Tibial artery (tissue), 4 donors: ENCODE data around the gene MYO10.
"Not testable (repeated sequence)": the region's sequence is repeated elsewhere in the genome, so short reads cannot be mapped to it uniquely, and the experiment has no call there.

Experiments
- DNase-seq, 2 donors: peaks; one replicate each; pipeline ENCODE4 v3.0.0-alpha.2; 2019
- H3K27ac ChIP-seq, 2 donors: fragments of 200-600 bp; sonication (generic) in 1 of 2; 1 replicate in 1 of 2; 2 replicates in 1 of 2; pipeline ENCODE4 v1.5.1; 2018 to 2019; ENCODE audit warnings: mild to moderate bottlenecking in 1 of 2
- H3K27me3 ChIP-seq, 2 donors: fragments of 200-600 bp; sonication (generic) in 1 of 2; one replicate each; pipeline versions ENCODE4 v1.5.1 to v1.6.0; 2016 to 2019
- H3K36me3 ChIP-seq, 3 donors: fragments of 200-600 bp; sonication (generic) in 2 of 3; one replicate each; pipeline ENCODE4 v1.5.1; 2016 to 2019; ENCODE audit warnings: mild to moderate bottlenecking in 2 of 3
- H3K4me1 ChIP-seq, 4 donors: fragments of 200-600 bp; sonication (generic) in 2 of 4; 1 replicate in 3 of 4; 2 replicates in 1 of 4; pipeline ENCODE4 v1.5.1; 2016 to 2019
- H3K4me3 ChIP-seq, 2 donors: fragments of 200-600 bp; sonication (generic) in 1 of 2; 1 replicate in 1 of 2; 2 replicates in 1 of 2; pipeline ENCODE4 v1.5.1; 2018 to 2019; ENCODE audit warnings: mild to moderate bottlenecking in 2 of 2
- H3K9me3 ChIP-seq, 3 donors: fragments of 200-600 bp; sonication (generic) in 1 of 3; one replicate each; pipeline ENCODE4 v1.5.1; 2016 to 2019
- intact Hi-C: fragments of 100-400 bp; cut with DNase I; formaldehyde crosslinking; loops from one replicate; pipeline ENCODE4 v1.15.0; 2023; ENCODE audit warnings: low total_unique reads
- TF ChIP-seq, protein P1 (sequence below), 2 experiments: fragments of 200-600 bp in 1 of 2; fragments of 450-650 bp in 1 of 2; IDR thresholded peaks; one replicate each; pipeline ENCODE4 v1.5.1; 2017 to 2019; ENCODE audit warnings: antibody characterized with exemption in 2 of 2, mild to moderate bottlenecking in 1 of 2, moderate library complexity in 1 of 2

MYO10 gene

GRCh38 chr5:16772556-16772955 lies 163.5 kb downstream of the MYO10 start:
- no peaks in the 10 kb centered on the region for H3K4me1 ChIP-seq
- no peak overlapping the region for H3K27ac ChIP-seq
- H3K4me3 ChIP-seq, result no peak overlapping the region
- no peaks in the 10 kb centered on the region for H3K9me3 ChIP-seq
- peaks cover 0 to 17% (median 12%) of the 10 kb centered on the region in 3 donors for H3K36me3 ChIP-seq
- no peak for DNase-seq
- no peaks in the 10 kb centered on the region for H3K27me3 ChIP-seq
- intact Hi-C loops, result no loop called here
- TF ChIP-seq, protein P1, sequence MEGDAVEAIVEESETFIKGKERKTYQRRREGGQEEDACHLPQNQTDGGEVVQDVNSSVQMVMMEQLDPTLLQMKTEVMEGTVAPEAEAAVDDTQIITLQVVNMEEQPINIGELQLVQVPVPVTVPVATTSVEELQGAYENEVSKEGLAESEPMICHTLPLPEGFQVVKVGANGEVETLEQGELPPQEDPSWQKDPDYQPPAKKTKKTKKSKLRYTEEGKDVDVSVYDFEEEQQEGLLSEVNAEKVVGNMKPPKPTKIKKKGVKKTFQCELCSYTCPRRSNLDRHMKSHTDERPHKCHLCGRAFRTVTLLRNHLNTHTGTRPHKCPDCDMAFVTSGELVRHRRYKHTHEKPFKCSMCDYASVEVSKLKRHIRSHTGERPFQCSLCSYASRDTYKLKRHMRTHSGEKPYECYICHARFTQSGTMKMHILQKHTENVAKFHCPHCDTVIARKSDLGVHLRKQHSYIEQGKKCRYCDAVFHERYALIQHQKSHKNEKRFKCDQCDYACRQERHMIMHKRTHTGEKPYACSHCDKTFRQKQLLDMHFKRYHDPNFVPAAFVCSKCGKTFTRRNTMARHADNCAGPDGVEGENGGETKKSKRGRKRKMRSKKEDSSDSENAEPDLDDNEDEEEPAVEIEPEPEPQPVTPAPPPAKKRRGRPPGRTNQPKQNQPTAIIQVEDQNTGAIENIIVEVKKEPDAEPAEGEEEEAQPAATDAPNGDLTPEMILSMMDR (IDR thresholded peaks at IDR 0.05), result no peak

DNA sequence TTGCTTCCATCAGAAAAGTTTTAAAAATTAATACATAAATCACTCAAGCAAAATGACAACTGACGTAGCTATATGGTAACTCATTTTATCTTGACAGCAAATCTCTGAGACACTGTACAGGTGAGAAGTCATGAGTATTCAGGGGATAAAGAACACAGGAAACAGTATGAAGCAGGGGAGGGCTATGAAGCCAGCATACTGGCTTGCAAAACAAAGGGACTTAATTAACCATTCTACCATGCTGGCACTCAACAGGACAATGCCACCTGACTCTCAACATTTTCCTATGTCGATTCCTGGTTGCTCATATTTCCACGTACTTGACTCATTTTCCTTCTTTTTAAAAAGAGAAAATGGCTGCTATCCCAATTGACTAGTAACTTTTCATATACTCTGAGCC lies 167.9 kb downstream of the MYO10 start:
- TF ChIP-seq, protein P1 (IDR thresholded peaks at IDR 0.05), result no peak
- Histone ChIP-seq H3K9me3 (no peaks in the 10 kb centered on the region), H3K27ac (no peak overlapping the region), H3K4me3 (no peak overlapping the region), H3K4me1 (no peaks in the 10 kb centered on the region), H3K36me3 (peaks cover 21 to 40% (median 31%) of the 10 kb centered on the region in 3 donors), H3K27me3 (no peaks in the 10 kb centered on the region)
- no peak for DNase-seq
- intact Hi-C loops, result no loop called here

DNA sequence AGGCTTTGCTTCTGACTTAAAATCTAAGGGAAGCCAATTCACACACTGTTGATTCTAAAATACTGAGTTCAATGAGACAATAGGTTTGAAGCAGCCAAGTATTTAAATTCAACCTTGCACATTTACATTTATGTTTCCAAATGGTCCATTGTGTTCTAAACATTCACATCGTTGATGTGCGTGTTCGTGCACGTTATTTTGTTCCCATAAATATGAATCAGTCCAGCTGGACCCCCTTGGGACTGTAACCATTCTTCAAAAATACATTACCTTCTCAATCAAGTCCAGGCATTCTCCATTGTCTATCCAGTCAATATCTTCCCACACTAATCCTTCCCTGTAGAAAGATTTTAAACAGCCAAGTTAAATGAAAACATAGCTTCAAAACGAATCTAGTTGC lies 172.9 kb downstream of the MYO10 start:
- H3K27me3 ChIP-seq, result no peaks in the 10 kb centered on the region
- H3K9me3 ChIP-seq, result no peaks in the 10 kb centered on the region
- no peak overlapping the region for H3K4me3 ChIP-seq
- no peak for DNase-seq
- intact Hi-C loops, result no loop called here
- TF ChIP-seq, protein P1 (IDR thresholded peaks at IDR 0.05), result no peak
- H3K36me3 ChIP-seq, result peaks cover 49 to 67% (median 52%) of the 10 kb centered on the region in 3 donors
- no peak overlapping the region for H3K27ac ChIP-seq
- H3K4me1 ChIP-seq, result no peaks in the 10 kb centered on the region

DNA sequence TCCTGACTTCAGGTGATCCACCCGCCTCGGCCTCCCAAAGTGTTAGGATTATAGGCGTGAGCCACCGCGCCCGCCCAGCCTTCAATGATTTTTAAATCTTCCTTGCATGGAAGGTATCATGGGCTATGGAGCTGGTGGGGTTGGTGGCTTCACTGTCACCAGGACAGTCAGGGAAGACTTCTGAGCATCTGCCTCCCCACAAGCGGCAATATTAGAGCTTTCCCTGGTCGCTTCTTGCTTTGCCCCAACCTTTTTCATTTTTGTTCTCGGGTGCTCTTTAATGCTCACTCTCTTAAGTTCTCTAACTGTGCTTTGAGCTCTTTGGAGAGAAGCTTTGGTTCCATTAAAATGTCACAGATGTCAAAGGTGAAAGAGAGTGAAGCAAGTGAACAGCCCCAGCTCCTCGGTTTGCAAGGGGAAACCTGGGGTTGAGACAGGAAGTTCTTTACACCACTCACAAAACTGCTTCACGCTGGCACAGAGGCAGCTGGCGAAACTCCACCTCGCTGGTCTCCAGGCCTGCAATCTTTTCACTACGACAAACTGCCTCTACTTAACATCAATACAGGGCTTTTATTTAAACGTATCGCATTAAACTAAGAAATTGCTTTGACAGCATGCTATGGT lies 176.8 kb downstream of the MYO10 start:
- Histone ChIP-seq H3K36me3 (peaks cover 29 to 77% (median 64%) of the 10 kb centered on the region in 3 donors), H3K27ac (no peak overlapping the region), H3K27me3 (no peaks in the 10 kb centered on the region), H3K4me1 (no peaks in the 10 kb centered on the region), H3K4me3 (no peak overlapping the region), H3K9me3 (no peaks in the 10 kb centered on the region)
- DNase-seq, result no peak
- intact Hi-C loops, result no loop called here
- TF ChIP-seq, protein P1 (IDR thresholded peaks at IDR 0.05), result no peak

DNA sequence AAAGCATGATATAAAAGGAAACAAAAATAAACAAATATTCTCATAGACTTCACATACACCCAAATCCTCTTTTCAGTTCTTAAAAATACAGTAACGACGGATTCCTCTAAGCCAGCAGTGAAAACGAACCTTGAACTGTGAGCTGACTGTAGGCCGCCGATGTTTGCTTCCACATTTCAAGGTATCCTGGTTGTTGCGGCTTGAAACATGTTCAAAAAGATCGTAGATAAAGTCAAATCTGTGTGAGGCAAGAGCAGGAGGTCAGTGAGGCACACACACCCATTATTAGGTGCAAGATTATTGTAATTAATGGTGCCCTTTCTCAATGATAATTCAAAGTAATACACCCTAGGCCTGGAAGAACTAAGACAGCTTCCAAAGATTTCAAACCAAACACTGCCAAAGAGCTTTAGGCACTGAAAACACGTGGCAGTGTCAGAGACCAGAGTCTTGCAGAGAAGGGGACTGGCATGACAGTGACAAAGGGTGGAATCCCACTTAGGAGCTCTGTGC lies 178.0 kb downstream of the MYO10 start:
- no peaks in the 10 kb centered on the region for H3K9me3 ChIP-seq
- TF ChIP-seq, protein P1 (IDR thresholded peaks at IDR 0.05), result no peak
- H3K27me3 ChIP-seq, result no peaks in the 10 kb centered on the region
- no peak overlapping the region for H3K4me3 ChIP-seq
- no peak overlapping the region for H3K27ac ChIP-seq
- intact Hi-C loops, result no loop called here
- H3K4me1 ChIP-seq, result no peaks in the 10 kb centered on the region
- no peak for DNase-seq
- H3K36me3 ChIP-seq, result peaks cover 23 to 66% (median 55%) of the 10 kb centered on the region in 3 donors

DNA sequence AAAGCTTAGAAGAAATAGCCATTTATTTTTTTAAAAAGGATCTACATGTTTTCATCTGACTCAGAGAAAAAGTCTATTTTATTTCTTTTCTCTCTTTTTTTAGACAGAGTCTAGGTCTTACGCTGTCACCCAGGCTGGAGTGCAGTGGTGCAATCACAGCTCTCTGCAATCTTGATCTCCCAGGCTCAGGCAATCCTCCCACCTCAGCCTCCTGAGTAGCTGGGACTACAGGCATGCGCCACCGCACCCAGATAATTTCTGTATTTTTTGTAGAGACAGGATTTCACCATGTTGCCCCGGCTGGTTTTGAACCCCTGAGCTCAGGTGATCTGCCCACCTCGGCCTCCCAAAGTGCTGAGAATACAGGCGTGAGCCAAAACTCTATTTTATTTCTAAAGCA lies 178.5 kb downstream of the MYO10 start:
- H3K4me1 ChIP-seq, H3K9me3 ChIP-seq, H3K4me3 ChIP-seq, intact Hi-C loops, H3K27me3 ChIP-seq, H3K27ac ChIP-seq, DNase-seq: not testable (repeated sequence)
- H3K36me3 ChIP-seq, result peaks cover 21 to 66% (median 50%) of the 10 kb centered on the region in 3 donors
